Small intestine (tissue), 16 donors: Measurements from ENCODE around the gene TIMMDC1. TPM values are rescaled to one million over a fixed set of nuclear protein-coding genes. Genes with fewer than 3 reads are reported as not detected.

Experiments
- DNase-seq, 2 donors: peaks; one replicate each; pipeline versions ENCODE4 v3.0.0 to v3.0.0-alpha.2; 2013
- FAIRE-seq: peaks from 2 replicates; lab custom pipeline; 2012; peaks lifted over from hg19 to GRCh38; lab: Jason Lieb, UNC
- H3K27ac ChIP-seq, 3 donors: one replicate each; pipeline ENCODE4 v1.5.1; 2013; ENCODE audit warnings: low read length in 2 of 3, mild to moderate bottlenecking in 2 of 3, control low read depth in 1 of 3, inconsistent platforms in 1 of 3, low read depth in 1 of 3, moderate library complexity in 1 of 3
- H3K27me3 ChIP-seq, 3 donors: one replicate each; pipeline ENCODE4 v1.6.1; 2013; ENCODE audit warnings: low read length in 3 of 3, inconsistent platforms in 1 of 3; ENCODE audit not compliant: control insufficient read depth in 3 of 3, insufficient read depth in 3 of 3
- H3K36me3 ChIP-seq, 3 donors: one replicate each; pipeline ENCODE4 v1.6.1; 2013; ENCODE audit warnings: low read length in 3 of 3, inconsistent platforms in 1 of 3, low read depth in 1 of 3, mild to moderate bottlenecking in 1 of 3, moderate library complexity in 1 of 3; ENCODE audit not compliant: control insufficient read depth in 3 of 3, insufficient read depth in 2 of 3
- H3K4me1 ChIP-seq, 3 donors: one replicate each; pipeline ENCODE4 v1.6.1; 2013; ENCODE audit warnings: low read length in 2 of 3, inconsistent platforms in 1 of 3, low read depth in 1 of 3, mild to moderate bottlenecking in 1 of 3, moderate library complexity in 1 of 3; ENCODE audit not compliant: control insufficient read depth in 3 of 3, insufficient read depth in 2 of 3
- H3K4me3 ChIP-seq, 3 donors: one replicate each; pipeline ENCODE4 v1.5.1; 2013; ENCODE audit warnings: low read length in 3 of 3, control low read depth in 1 of 3, inconsistent platforms in 1 of 3, low read depth in 1 of 3, mild to moderate bottlenecking in 1 of 3, moderate library complexity in 1 of 3
- H3K9me3 ChIP-seq, 2 donors: one replicate each; pipeline ENCODE4 v1.6.1; 2013; ENCODE audit warnings: low read depth in 1 of 2, low read length in 1 of 2; ENCODE audit not compliant: control insufficient read depth in 2 of 2, insufficient read depth in 1 of 2
- WGBS, 3 donors: extraction: QIAGEN DNeasy Blood & Tissue Kit; methylation state at CpG; one replicate each; pipeline ENCODE4 v1.1.7; 2013; 5-methylcytosine and 5-hydroxymethylcytosine counted together
- long read RNA-seq, 10 donors: transcript quantifications; one replicate each; lab custom pipeline, GENCODE V29; 2026
- polyA plus RNA-seq, 4 donors: library from polyadenylated mRNA; stranded (reverse) in 3 of 4; unstranded in 1 of 4; fragments of 200-250 nt in 3 of 4; fragments of 120-200 nt in 1 of 4; gene quantifications; one replicate each; pipeline versions ENCODE4 v1.2.1 to v1.2.3, GENCODE V29; 2013
- donor health status: healthy with polysubstance abuse.
- donor health status: control.
- donor health status: control.
- donor health status: Bipolar disorder and iron deficiency.
- donor health status: healthy.

The TIMMDC1 gene
- 10 to 100 TPM; 42.7 to 76.7 (median 61.8) TPM for polyA plus RNA-seq
- long read RNA-seq, donor 1 = 0 reads
- long read RNA-seq, donor 2, transcript TIMMDC1-208 (7 exons, 2,394 nt) = major isoform, 9 of 9 reads
- long read RNA-seq, donor 2, partial matches to known transcripts = 0 of 9 reads
- long read RNA-seq, donor 2, other reads (novel, unspliced or antisense) = 0 of 9 reads
- long read RNA-seq, donor 3, transcript TIMMDC1-208 (7 exons, 2,394 nt) = major isoform, 9 of 26 reads
- long read RNA-seq, donor 3, partial matches to known transcripts = 17 of 26 reads
- long read RNA-seq, donor 3, other reads (novel, unspliced or antisense) = 0 of 26 reads
- long read RNA-seq, donor 4 = 0 reads
- long read RNA-seq, donor 5, partial matches to known transcripts = 5 of 7 reads
- long read RNA-seq, donor 5, other reads (novel, unspliced or antisense) = 0 of 7 reads
- long read RNA-seq, donor 6, transcript TIMMDC1-208 (7 exons, 2,394 nt) = major isoform, 10 of 26 reads
- long read RNA-seq, donor 6, partial matches to known transcripts = 15 of 26 reads
- long read RNA-seq, donor 6, other reads (novel, unspliced or antisense) = 0 of 26 reads
- long read RNA-seq, donor 7 = 0 reads
- long read RNA-seq, donor 8, partial matches to known transcripts = 0 of 2 reads
- long read RNA-seq, donor 8, other reads (novel, unspliced or antisense) = 0 of 2 reads
- long read RNA-seq, donor 9, transcript TIMMDC1-208 (7 exons, 2,394 nt) = major isoform, 6 of 6 reads
- long read RNA-seq, donor 9, partial matches to known transcripts = 0 of 6 reads
- long read RNA-seq, donor 9, other reads (novel, unspliced or antisense) = 0 of 6 reads
- long read RNA-seq, donor 10, transcript TIMMDC1-208 (7 exons, 2,394 nt) = major isoform, 15 of 50 reads
- long read RNA-seq, donor 10, partial matches to known transcripts = 34 of 50 reads
- long read RNA-seq, donor 10, other reads (novel, unspliced or antisense) = 0 of 50 reads

- Histone ChIP-seq H3K4me1 (peaks cover 0 to 8% (median 2%) of the 10 kb centered on the region in 3 donors), H3K27ac (peak within 1 kb of the TSS; percentile 97 to 99 (median 97)), H3K9me3 (no peaks in the 10 kb centered on the region), H3K27me3 (no peaks in the 10 kb centered on the region), H3K36me3 (peaks cover 0 to 7% (median 2%) of the 10 kb centered on the region in 3 donors), H3K4me3 (peak within 1 kb of the TSS; percentile 75 to 99 (median 95))
- peak; percentile 99 for DNase-seq
- peak; percentile 39 for FAIRE-seq
- WGBS, 3 donors = 0 to 1% (median 0%) methylated on average over 58 of the region's 58 CpGs
These were observed at the start of gene TIMMDC1 for GRCh38 chr3:119498186-119499011. Gene TIMMDC1, plus strand, starts transcription at chr3:119498547. Its CDS starts 187 bp downstream, at chr3:119498734.

- Histone ChIP-seq H3K27ac (no peak overlapping the region), H3K4me1 (no peaks in the 10 kb centered on the region), H3K27me3 (no peaks in the 10 kb centered on the region), H3K9me3 (no peaks in the 10 kb centered on the region), H3K36me3 (peaks cover 16 to 37% (median 18%) of the 10 kb centered on the region in 3 donors), H3K4me3 (no peak overlapping the region)
- 72 to 88% (median 85%) methylated on average over 1 of the region's 1 CpG for WGBS, 3 donors
- DNase-seq = no peak
- FAIRE-seq = no peak
These were observed 44.5 kb upstream of the TIMMDC1 start for GRCh38 chr3:119453822-119454221.

GRCh38 chr3:119456469-119456868 lies 41.9 kb upstream of the TIMMDC1 start:
- H3K27ac ChIP-seq = no peak overlapping the region
- H3K27me3 ChIP-seq = no peaks in the 10 kb centered on the region
- FAIRE-seq (no peak), DNase-seq (no peak)
- 90 to 95% (median 92%) methylated on average over 1 of the region's 1 CpG for WGBS, 3 donors
- no peaks in the 10 kb centered on the region for H3K9me3 ChIP-seq
- peaks cover 16 to 25% (median 23%) of the 10 kb centered on the region in 3 donors for H3K36me3 ChIP-seq
- H3K4me1 ChIP-seq = peaks cover 0 to 3% (median 0%) of the 10 kb centered on the region in 3 donors
- H3K4me3 ChIP-seq = no peak overlapping the region

GRCh38 chr3:119457246-119457645 lies 41.1 kb upstream of the TIMMDC1 start:
- DNase-seq = no peak
- 70 to 97% (median 94%) methylated on average over 4 of the region's 4 CpGs for WGBS, 3 donors
- Histone ChIP-seq H3K9me3 (no peaks in the 10 kb centered on the region), H3K4me3 (no peak overlapping the region), H3K27me3 (no peaks in the 10 kb centered on the region), H3K27ac (no peak overlapping the region), H3K4me1 (peaks cover 0 to 5% (median 3%) of the 10 kb centered on the region in 3 donors), H3K36me3 (peaks cover 16 to 23% (median 23%) of the 10 kb centered on the region in 3 donors)
- FAIRE-seq = no peak

- Histone ChIP-seq H3K9me3 (no peaks in the 10 kb centered on the region), H3K27me3 (no peaks in the 10 kb centered on the region), H3K4me3 (peak within 1 kb of the TSS; percentile 71 to 100 (median 79)), H3K27ac (peak within 1 kb of the TSS; percentile 77 to 93 (median 91)), H3K4me1 (peaks cover 2 to 10% (median 7%) of the 10 kb centered on the region in 3 donors), H3K36me3 (peaks cover 3 to 8% (median 5%) of the 10 kb centered on the region in 3 donors)
- WGBS, 3 donors = 2 to 4% (median 3%) methylated on average over 51 of the region's 51 CpGs
- DNase-seq = peak; percentile 99 to 100
- FAIRE-seq = no peak
These were observed 34.9 kb upstream of the TIMMDC1 start, which contains the start of gene TMEM39A for GRCh38 chr3:119463171-119464169. Gene TMEM39A, minus strand, starts transcription at chr3:119463615. Its CDS starts 1,541 bp downstream, at chr3:119462074.

GRCh38 chr3:119468041-119468440 lies 30.3 kb upstream of the TIMMDC1 start:
- Histone ChIP-seq H3K36me3 (peaks cover 2 to 10% (median 5%) of the 10 kb centered on the region in 3 donors), H3K9me3 (no peaks in the 10 kb centered on the region), H3K27ac (peak overlapping the region in 1 of 3 donors; percentile 91), H3K4me3 (no peak overlapping the region), H3K4me1 (peaks cover 6 to 25% (median 9%) of the 10 kb centered on the region in 3 donors), H3K27me3 (no peaks in the 10 kb centered on the region)
- peak in 1 of 2 donors; percentile 2 for DNase-seq
- no peak for FAIRE-seq
- 65 to 87% (median 68%) methylated on average over 2 of the region's 2 CpGs for WGBS, 3 donors
